ENCODE results near the gene SP3. TPM values are rescaled to one million over a fixed set of nuclear protein-coding genes. Genes with fewer than 3 reads are reported as not detected.

The SP3 gene
- total and polyA plus RNA-seq, 2 of the 8 experiments (the other 6 are each of a cell fraction or from before 2014, with no cell fraction given) = 31.0 to 92.1 TPM

- TF ChIP-seq CBX5 (IDR thresholded peaks at IDR 0.05; ENCODE audit: low read depth, low read length) (no peak), SP2 (IDR thresholded peaks at IDR 0.05; ENCODE audit: low read length) (no peak), JUN (IDR thresholded peaks at IDR 0.05; ENCODE audit: low read depth, low read length) (no peak)
These were observed 18.0 kb downstream of the SP3 start (continued) for GRCh38 chr2:173947131-173947530.

Data from H1 (cell line).